Lower leg skin (tissue), 3 donors: ENCODE data around the gene SMG1.
"Not testable (repeated sequence)": the region's sequence is repeated elsewhere in the genome, so short reads cannot be mapped to it uniquely, and the experiment has no call there.

ENCODE experiments used
- CTCF ChIP-seq, 3 donors: fragments of 450-650 bp; IDR thresholded peaks; one replicate each; pipeline ENCODE4 v1.5.1; 2016; ENCODE audit warnings: antibody characterized with exemption in 3 of 3, mild to moderate bottlenecking in 3 of 3, moderate library complexity in 2 of 3
- POLR2A ChIP-seq, 2 donors: fragments of 450-650 bp; IDR thresholded peaks; one replicate each; pipeline ENCODE4 v1.6.1; 2016 to 2017; ENCODE audit warnings: antibody characterized with exemption in 2 of 2, mild to moderate bottlenecking in 1 of 2, moderate library complexity in 1 of 2

GRCh38 chr16:18923124-18923523 is 3.1 kb downstream of the SMG1 start:
- not testable (repeated sequence) for TF ChIP-seq CTCF, POLR2A (IDR thresholded peaks at IDR 0.05)
